Stimulated activated CD4-positive, alpha-beta T cell treated with anti-CD3 and anti-CD28 coated beads, Interleukin-2, amount 100 ng/mL, for 48 hours (primary cell): ENCODE data around the gene CPD.

Experiments used
- DNase-seq, 2 donors: peaks; one replicate each; pipeline ENCODE4 v3.0.0-alpha.2; 2020

Gene CPD

GRCh38 chr17:30357476-30357875 lies 21.3 kb upstream of the CPD start:
- DNase-seq: no peak

GRCh38 chr17:30358055-30358760 lies 20.5 kb upstream of the CPD start:
- no peak for DNase-seq

GRCh38 chr17:30360086-30360808 lies 18.5 kb upstream of the CPD start:
- DNase-seq: no peak

- no peak for DNase-seq
Observed at GRCh38 chr17:30361766-30362279, 16.9 kb upstream of the CPD start.

GRCh38 chr17:30363715-30364202 lies 15.0 kb upstream of the CPD start:
- DNase-seq: peak; percentile 68 to 73

GRCh38 chr17:30366536-30366935 lies 12.2 kb upstream of the CPD start:
- no peak for DNase-seq

GRCh38 chr17:30368912-30369720 lies 9.6 kb upstream of the CPD start:
- no peak for DNase-seq

- no peak for DNase-seq
Observed at GRCh38 chr17:30369995-30370394, 8.7 kb upstream of the CPD start.

- peak in 1 of 2 donors; percentile 21 for DNase-seq
Observed at GRCh38 chr17:30372755-30373154, 6.0 kb upstream of the CPD start.

- no peak for DNase-seq
Observed at GRCh38 chr17:30375661-30376060, 3.1 kb upstream of the CPD start.

- peak in 1 of 2 donors; percentile 37 for DNase-seq
Observed at GRCh38 chr17:30376621-30377452, 1.9 kb upstream of the CPD start.

GRCh38 chr17:30377574-30378240 lies 1.0 kb upstream of the CPD start:
- DNase-seq: no peak

- DNase-seq: peak; percentile 37 to 54
Observed at GRCh38 chr17:30378241-30378824, 394 bp upstream of the CPD start.

GRCh38 chr17:30379303-30379902 lies 676 bp downstream of the CPD start:
- DNase-seq: peak in 1 of 2 donors; percentile 15

- DNase-seq: no peak
Observed at GRCh38 chr17:30379903-30380381, 1.2 kb downstream of the CPD start.

- DNase-seq: no peak
Observed at GRCh38 chr17:30380643-30381339, 2.1 kb downstream of the CPD start.

GRCh38 chr17:30381340-30381659 lies 2.6 kb downstream of the CPD start:
- DNase-seq: no peak

GRCh38 chr17:30382345-30382744 lies 3.6 kb downstream of the CPD start:
- no peak for DNase-seq

- DNase-seq: no peak
Observed at GRCh38 chr17:30388321-30389179, 9.8 kb downstream of the CPD start.
